ENCODE data around the gene PCDHGC4.

DNA sequence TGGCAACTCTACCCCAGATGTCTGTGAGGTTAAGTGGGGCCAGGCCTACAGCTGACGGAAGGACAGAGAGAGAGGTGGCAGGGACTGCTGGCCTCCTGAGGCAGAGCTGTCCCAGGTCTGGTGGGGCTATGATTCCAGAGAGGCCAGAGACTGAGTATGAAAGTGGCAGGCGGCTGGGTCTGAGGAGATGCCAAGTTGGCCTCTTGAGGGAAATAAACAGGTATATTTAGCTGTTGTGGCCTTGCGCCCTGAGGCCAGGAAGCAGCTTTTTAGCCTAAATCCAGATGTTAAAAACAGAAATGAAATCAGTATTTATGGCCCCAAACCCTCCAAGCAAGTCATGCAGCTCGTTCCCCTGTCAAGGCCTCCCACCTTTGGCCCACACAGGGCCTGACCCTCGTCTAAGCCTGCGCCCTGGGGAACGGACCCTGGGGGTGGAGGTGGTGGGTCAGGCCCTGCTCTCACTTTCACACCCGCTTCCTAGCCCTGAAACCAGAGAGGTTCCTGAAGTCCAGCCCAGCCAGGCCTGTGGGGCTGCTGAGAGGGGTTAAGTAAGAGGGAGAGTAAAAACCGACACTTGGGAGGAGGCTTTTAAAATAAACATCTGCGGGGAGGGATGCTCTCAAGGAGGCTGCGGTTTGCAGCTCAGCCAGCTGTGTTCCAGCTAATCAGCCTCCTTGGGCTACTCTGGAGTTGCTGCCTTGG is 22.7 kb downstream of the PCDHGC4 start:
- TF ChIP-seq POLR2AphosphoS5 (IDR thresholded peaks at IDR 0.05; ENCODE audit: low read depth, low read length) = no peak
- TF ChIP-seq, protein P1, sequence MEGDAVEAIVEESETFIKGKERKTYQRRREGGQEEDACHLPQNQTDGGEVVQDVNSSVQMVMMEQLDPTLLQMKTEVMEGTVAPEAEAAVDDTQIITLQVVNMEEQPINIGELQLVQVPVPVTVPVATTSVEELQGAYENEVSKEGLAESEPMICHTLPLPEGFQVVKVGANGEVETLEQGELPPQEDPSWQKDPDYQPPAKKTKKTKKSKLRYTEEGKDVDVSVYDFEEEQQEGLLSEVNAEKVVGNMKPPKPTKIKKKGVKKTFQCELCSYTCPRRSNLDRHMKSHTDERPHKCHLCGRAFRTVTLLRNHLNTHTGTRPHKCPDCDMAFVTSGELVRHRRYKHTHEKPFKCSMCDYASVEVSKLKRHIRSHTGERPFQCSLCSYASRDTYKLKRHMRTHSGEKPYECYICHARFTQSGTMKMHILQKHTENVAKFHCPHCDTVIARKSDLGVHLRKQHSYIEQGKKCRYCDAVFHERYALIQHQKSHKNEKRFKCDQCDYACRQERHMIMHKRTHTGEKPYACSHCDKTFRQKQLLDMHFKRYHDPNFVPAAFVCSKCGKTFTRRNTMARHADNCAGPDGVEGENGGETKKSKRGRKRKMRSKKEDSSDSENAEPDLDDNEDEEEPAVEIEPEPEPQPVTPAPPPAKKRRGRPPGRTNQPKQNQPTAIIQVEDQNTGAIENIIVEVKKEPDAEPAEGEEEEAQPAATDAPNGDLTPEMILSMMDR (IDR thresholded peaks at IDR 0.05) = no peak
